HFF-Myc (cell line): ENCODE measurements around the gene RGS10.

Experiments used
- DNase-seq: peaks from one replicate; pipeline ENCODE4 v3.0.0-alpha.2; 2011; ENCODE audit warnings: low read depth; ENCODE audit errors: extremely low read depth
- H3K4me3 ChIP-seq: replicated peaks from 2 replicates; pipeline ENCODE4 v1.5.1; 2011; ENCODE audit warnings: low read depth, mild to moderate bottlenecking, control low read depth, low read length
- TF ChIP-seq, protein P1 (sequence below): IDR thresholded peaks from 2 replicates; pipeline ENCODE4 v1.5.1; 2012; ENCODE audit warnings: mild to moderate bottlenecking, low read depth, low read length, control low read depth; ENCODE audit errors: missing control alignments

RGS10 gene

DNA sequence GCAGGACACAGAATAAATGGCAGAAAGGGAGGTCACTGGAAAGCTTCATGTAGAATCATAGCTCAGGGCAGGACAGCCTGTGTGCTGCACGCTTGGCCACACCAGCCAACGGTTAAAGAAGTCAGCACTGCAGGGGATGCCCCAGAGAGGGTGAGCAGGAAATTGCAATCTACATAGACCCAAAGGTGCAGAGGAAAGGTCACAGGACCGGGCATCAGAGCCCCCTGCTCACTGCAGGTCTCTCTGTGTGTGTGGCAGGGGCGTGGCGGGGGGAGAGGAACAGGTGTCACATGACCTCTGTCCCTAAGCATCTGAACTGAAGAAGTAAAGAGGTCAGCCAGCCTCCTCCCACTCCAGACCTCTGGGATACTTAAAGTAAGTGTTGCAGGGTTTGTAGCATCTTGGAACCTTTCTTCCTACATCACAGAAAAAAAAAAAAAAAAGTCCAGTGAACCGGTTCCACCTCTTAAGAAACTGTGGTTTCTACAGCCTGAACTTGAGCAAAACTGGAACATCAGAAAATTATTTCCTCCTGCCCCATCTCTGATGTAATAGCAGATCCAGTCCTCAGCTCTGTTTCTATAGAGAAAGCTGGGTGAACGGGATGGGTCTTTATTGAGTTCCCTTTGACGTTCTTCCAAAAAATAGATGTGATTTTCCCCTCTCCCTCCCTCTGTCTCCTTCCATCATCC, 64.3 kb downstream of the RGS10 start:
- TF ChIP-seq, protein P1, sequence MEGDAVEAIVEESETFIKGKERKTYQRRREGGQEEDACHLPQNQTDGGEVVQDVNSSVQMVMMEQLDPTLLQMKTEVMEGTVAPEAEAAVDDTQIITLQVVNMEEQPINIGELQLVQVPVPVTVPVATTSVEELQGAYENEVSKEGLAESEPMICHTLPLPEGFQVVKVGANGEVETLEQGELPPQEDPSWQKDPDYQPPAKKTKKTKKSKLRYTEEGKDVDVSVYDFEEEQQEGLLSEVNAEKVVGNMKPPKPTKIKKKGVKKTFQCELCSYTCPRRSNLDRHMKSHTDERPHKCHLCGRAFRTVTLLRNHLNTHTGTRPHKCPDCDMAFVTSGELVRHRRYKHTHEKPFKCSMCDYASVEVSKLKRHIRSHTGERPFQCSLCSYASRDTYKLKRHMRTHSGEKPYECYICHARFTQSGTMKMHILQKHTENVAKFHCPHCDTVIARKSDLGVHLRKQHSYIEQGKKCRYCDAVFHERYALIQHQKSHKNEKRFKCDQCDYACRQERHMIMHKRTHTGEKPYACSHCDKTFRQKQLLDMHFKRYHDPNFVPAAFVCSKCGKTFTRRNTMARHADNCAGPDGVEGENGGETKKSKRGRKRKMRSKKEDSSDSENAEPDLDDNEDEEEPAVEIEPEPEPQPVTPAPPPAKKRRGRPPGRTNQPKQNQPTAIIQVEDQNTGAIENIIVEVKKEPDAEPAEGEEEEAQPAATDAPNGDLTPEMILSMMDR = no peak
- no peak for DNase-seq
- H3K4me3 ChIP-seq = no peak overlapping the region

DNA sequence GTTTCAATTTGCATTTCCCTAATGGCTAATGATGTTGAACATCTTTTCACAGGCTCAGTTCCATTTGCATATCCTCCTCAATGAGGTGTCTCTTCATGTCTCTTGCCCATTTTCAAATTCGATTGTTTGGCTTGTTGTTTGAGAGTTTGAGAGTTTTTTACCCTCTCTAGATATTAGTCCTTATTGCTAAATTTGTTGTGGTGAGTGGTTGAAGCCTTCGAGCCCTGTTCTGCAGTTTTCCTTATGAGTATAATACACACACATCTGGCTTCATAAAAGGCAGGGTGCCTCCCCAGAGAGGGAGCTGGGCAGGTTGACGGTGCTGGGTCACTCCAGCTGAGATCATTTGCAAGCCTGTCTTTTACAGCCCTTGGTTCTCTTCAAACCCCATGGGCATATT, 65.1 kb downstream of the RGS10 start:
- TF ChIP-seq, protein P1 = no peak
- H3K4me3 ChIP-seq = no peak overlapping the region
- no peak for DNase-seq

- TF ChIP-seq, protein P1 = no peak
Observed at GRCh38 chr10:119474606-119475005, 67.9 kb downstream of the RGS10 start.

DNA sequence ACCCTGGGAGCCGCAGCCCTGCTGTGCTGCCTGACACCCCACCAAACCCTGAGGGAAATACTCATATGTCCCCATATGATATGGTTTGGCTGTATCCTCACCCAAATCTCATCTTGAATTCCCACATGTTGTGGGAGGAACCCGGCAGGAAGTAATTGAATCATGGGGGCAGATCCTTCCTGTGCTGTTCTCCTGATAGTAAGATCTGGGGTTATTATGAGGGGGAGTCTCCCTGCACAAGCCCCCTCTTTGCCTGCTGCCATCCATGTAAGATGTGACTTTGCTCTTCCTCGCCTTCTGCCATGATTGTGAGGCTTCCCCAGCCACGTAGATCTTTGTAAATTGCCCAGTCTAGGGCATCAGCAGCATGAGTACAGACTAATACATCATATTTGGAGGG, 68.7 kb downstream of the RGS10 start:
- TF ChIP-seq, protein P1 = no peak
- no peak for DNase-seq
- no peak overlapping the region for H3K4me3 ChIP-seq

More at GRCh38 chr10:119474606-119475005, 67.9 kb downstream of the RGS10 start:
- H3K4me3 ChIP-seq = no peak overlapping the region
- DNase-seq = no peak

- H3K4me3 ChIP-seq = no peak overlapping the region
- TF ChIP-seq, protein P1 = no peak
- DNase-seq = no peak
Observed at GRCh38 chr10:119470920-119471702, 71.4 kb downstream of the RGS10 start.

- no peak for DNase-seq
- H3K4me3 ChIP-seq = no peak overlapping the region
- TF ChIP-seq, protein P1 = no peak
Observed at GRCh38 chr10:119469846-119470245, 72.7 kb downstream of the RGS10 start.
